Stimulated activated CD4-positive, alpha-beta T cell treated with anti-CD3 and anti-CD28 coated beads, Interleukin-4, amount 100 ng/mL, for 4 hours (primary cell): ENCODE data around the gene MACROD1.

Experiments used
- DNase-seq, 2 experiments: peaks; one replicate each; pipeline ENCODE4 v3.0.0-alpha.2; 2020

Gene MACROD1

GRCh38 chr11:64128255-64129006, 37.5 kb downstream of the MACROD1 start:
- DNase-seq: no peak

GRCh38 chr11:64127267-64128072, 38.4 kb downstream of the MACROD1 start:
- no peak for DNase-seq

- DNase-seq: no peak
Measured at GRCh38 chr11:64126796-64127195, 39.1 kb downstream of the MACROD1 start.

GRCh38 chr11:64126371-64126770, 39.5 kb downstream of the MACROD1 start:
- DNase-seq: no peak

GRCh38 chr11:64125676-64126075, 40.2 kb downstream of the MACROD1 start:
- no peak for DNase-seq

- DNase-seq: no peak
Measured at GRCh38 chr11:64124147-64124546, 41.8 kb downstream of the MACROD1 start.

- DNase-seq: no peak
Measured at GRCh38 chr11:64123679-64124078, 42.2 kb downstream of the MACROD1 start.

GRCh38 chr11:64122411-64123410, 43.2 kb downstream of the MACROD1 start:
- no peak for DNase-seq

GRCh38 chr11:64121663-64122410, 44.1 kb downstream of the MACROD1 start:
- no peak for DNase-seq

GRCh38 chr11:64120951-64121569, 44.9 kb downstream of the MACROD1 start:
- DNase-seq: no peak

GRCh38 chr11:64119700-64120099, 46.2 kb downstream of the MACROD1 start:
- DNase-seq: no peak

GRCh38 chr11:64118876-64119665, 46.8 kb downstream of the MACROD1 start:
- DNase-seq: no peak

GRCh38 chr11:64117763-64118459, 48.0 kb downstream of the MACROD1 start:
- DNase-seq: no peak

GRCh38 chr11:64115531-64116522, 50.1 kb downstream of the MACROD1 start:
- DNase-seq: no peak

GRCh38 chr11:64114231-64114630, 51.7 kb downstream of the MACROD1 start:
- DNase-seq: no peak

- DNase-seq: no peak
Measured at GRCh38 chr11:64113462-64113780, 52.5 kb downstream of the MACROD1 start.

- no peak for DNase-seq
Measured at GRCh38 chr11:64112771-64113461, 53.0 kb downstream of the MACROD1 start.
